Activated CD8-positive, alpha-beta memory T cell treated with anti-CD3 and anti-CD28 coated beads for 1 hour (primary cell): ENCODE results near the gene PRSS22.
A peak's percentile ranks its signal among the peaks of the same experiment; 100 is the strongest.

ENCODE experiments used
- DNase-seq, 2 donors: peaks; one replicate each; pipeline ENCODE4 v3.0.0-alpha.2; 2020; ENCODE audit warnings: low read depth in 1 of 2; ENCODE audit errors: extremely low read depth in 1 of 2

PRSS22 gene

GRCh38 chr16:2857451-2858244 lies at the start of gene PRSS22:
TSS of gene PRSS22 (minus strand) at chr16:2858170. CDS start at chr16:2858104, 66 bp downstream.
- no peak for DNase-seq

- peak in 1 of 2 donors; percentile 19 for DNase-seq
These were observed 49.2 kb upstream of the PRSS22 start for GRCh38 chr16:2907084-2907753.

- DNase-seq = no peak
These were observed 48.0 kb upstream of the PRSS22 start for GRCh38 chr16:2905988-2906387.

- DNase-seq = peak; percentile 72 to 74
These were observed 47.4 kb upstream of the PRSS22 start for GRCh38 chr16:2905241-2905987.

GRCh38 chr16:2904922-2905240 lies 46.9 kb upstream of the PRSS22 start:
- no peak for DNase-seq

- peak; percentile 22 to 59 for DNase-seq
These were observed 46.3 kb upstream of the PRSS22 start for GRCh38 chr16:2904100-2904921.

GRCh38 chr16:2902337-2903130 lies 44.6 kb upstream of the PRSS22 start:
- DNase-seq = no peak

- no peak for DNase-seq
These were observed 42.6 kb upstream of the PRSS22 start for GRCh38 chr16:2900526-2901075.

GRCh38 chr16:2899564-2900072 lies 41.6 kb upstream of the PRSS22 start:
- DNase-seq = no peak

GRCh38 chr16:2898831-2899563 lies 41.0 kb upstream of the PRSS22 start:
- DNase-seq = no peak

- DNase-seq = no peak
These were observed 39.1 kb upstream of the PRSS22 start for GRCh38 chr16:2897110-2897509.

- DNase-seq = no peak
These were observed 38.6 kb upstream of the PRSS22 start for GRCh38 chr16:2896480-2897010.

GRCh38 chr16:2895813-2896212 lies 37.8 kb upstream of the PRSS22 start:
- no peak for DNase-seq

- no peak for DNase-seq
These were observed 36.3 kb upstream of the PRSS22 start for GRCh38 chr16:2894231-2894630.

GRCh38 chr16:2884041-2884451 lies 26.1 kb upstream of the PRSS22 start:
- no peak for DNase-seq

- no peak for DNase-seq
These were observed 25.5 kb upstream of the PRSS22 start for GRCh38 chr16:2883458-2883908.

GRCh38 chr16:2882650-2883457 lies 24.9 kb upstream of the PRSS22 start, which contains the start of gene FLYWCH2:
TSS of gene FLYWCH2 (plus strand) at chr16:2883215. CDS start at chr16:2896450, 13,235 bp downstream.
- peak; percentile 98 to 99 for DNase-seq
